Brain microvascular endothelial cell (primary cell): ENCODE results near the gene CD81.

ENCODE experiments used
- DNase-seq: peaks from one replicate; pipeline ENCODE4 v3.0.0-alpha.2; 2020
- H3K27ac ChIP-seq: fragments of 250-450 bp; sonication (Bioruptor Pico); 2 replicates; pipeline ENCODE4 v1.5.1; 2020; ENCODE audit warnings: mild to moderate bottlenecking, moderate library complexity
- H3K27me3 ChIP-seq: fragments of 250-450 bp; sonication (Bioruptor Pico); replicated peaks from 2 replicates; pipeline ENCODE4 v1.5.1; 2020; ENCODE audit warnings: mild to moderate bottlenecking
- H3K36me3 ChIP-seq: fragments of 250-450 bp; sonication (Bioruptor Pico); replicated peaks from 2 replicates; pipeline ENCODE4 v1.5.1; 2020; ENCODE audit warnings: mild to moderate bottlenecking
- H3K4me3 ChIP-seq: 2 replicates; pipeline ENCODE4 v1.5.1; 2011; ENCODE audit warnings: low read depth, mild to moderate bottlenecking, control low read depth, low read length, moderate library complexity
- in situ Hi-C: cut with HindIII; loops from 2 replicates; pipeline ENCODE4 v1.10.0; 2017; ENCODE audit warnings: low sequenced_read_pairs, low pct_ligation_motif_present
- TF ChIP-seq, protein P1 (sequence below): IDR thresholded peaks from 2 replicates; pipeline ENCODE4 v1.5.1; 2011; ENCODE audit warnings: low read depth, mild to moderate bottlenecking, moderate library complexity, low read length, control low read depth, inconsistent platforms; ENCODE audit errors: missing control alignments

Gene CD81

DNA sequence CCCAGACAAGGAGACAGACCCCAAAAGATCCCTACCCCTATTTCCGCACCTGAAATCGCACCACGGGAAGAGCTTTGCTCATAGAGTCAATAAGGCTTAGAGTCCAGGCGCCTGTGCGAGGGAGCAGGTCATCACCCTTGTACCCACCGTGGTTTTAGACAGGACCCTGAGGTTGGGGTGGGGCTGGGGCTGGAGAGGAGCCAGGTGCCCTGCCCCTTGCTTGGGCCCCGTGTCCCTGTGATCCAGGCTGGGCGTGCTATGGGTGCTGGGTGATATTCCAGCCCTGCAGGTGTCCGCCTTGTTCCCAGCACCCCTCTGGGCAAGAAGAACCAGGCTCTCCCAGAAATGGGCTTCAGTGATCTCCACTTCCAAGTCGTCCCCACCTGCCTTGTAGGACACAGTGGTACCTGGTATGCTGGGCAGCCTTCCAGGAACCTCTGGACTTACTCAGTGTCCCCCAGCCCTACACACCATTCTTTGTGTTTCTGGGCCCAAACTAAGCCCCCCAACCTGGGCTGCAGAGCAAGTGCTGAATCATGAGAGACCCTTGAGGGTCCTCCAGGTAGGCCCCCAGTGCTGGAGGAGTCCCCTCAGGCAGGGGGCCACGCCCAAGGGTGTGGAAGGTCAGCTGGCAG lies 4.5 kb downstream of the CD81 start:
- TF ChIP-seq, protein P1, sequence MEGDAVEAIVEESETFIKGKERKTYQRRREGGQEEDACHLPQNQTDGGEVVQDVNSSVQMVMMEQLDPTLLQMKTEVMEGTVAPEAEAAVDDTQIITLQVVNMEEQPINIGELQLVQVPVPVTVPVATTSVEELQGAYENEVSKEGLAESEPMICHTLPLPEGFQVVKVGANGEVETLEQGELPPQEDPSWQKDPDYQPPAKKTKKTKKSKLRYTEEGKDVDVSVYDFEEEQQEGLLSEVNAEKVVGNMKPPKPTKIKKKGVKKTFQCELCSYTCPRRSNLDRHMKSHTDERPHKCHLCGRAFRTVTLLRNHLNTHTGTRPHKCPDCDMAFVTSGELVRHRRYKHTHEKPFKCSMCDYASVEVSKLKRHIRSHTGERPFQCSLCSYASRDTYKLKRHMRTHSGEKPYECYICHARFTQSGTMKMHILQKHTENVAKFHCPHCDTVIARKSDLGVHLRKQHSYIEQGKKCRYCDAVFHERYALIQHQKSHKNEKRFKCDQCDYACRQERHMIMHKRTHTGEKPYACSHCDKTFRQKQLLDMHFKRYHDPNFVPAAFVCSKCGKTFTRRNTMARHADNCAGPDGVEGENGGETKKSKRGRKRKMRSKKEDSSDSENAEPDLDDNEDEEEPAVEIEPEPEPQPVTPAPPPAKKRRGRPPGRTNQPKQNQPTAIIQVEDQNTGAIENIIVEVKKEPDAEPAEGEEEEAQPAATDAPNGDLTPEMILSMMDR: no peak
- in situ Hi-C loops: no loop called here
- Histone ChIP-seq H3K27me3 (no peaks in the 10 kb centered on the region), H3K36me3 (no peaks in the 10 kb centered on the region), H3K27ac (no peak overlapping the region), H3K4me3 (no peak overlapping the region)
- DNase-seq: no peak

DNA sequence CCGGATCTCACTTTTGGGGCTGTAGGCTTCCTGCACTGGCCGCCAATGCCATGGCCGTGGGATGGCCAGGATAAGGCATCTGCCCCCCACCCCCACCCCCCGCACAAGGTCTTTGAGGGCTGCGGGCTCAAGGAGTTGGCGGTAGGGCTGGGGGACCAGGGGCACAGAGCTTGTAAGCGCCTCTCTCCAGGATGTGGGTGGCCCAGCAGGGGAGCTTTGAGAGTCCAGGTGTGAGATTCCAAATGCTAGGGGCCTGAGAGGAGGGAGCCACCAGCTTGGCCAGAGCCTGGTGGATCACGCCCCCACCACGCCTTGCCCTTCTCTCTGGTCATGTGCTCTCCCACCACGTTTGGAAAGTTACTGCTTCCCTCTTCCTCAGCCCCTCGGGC lies 5.0 kb downstream of the CD81 start:
- TF ChIP-seq, protein P1: no peak
- in situ Hi-C loops: no loop called here
- no peaks in the 10 kb centered on the region for H3K27me3 ChIP-seq
- no peak for DNase-seq
- H3K36me3 ChIP-seq: no peaks in the 10 kb centered on the region
- H3K4me3 ChIP-seq: no peak overlapping the region
- H3K27ac ChIP-seq: no peak overlapping the region

DNA sequence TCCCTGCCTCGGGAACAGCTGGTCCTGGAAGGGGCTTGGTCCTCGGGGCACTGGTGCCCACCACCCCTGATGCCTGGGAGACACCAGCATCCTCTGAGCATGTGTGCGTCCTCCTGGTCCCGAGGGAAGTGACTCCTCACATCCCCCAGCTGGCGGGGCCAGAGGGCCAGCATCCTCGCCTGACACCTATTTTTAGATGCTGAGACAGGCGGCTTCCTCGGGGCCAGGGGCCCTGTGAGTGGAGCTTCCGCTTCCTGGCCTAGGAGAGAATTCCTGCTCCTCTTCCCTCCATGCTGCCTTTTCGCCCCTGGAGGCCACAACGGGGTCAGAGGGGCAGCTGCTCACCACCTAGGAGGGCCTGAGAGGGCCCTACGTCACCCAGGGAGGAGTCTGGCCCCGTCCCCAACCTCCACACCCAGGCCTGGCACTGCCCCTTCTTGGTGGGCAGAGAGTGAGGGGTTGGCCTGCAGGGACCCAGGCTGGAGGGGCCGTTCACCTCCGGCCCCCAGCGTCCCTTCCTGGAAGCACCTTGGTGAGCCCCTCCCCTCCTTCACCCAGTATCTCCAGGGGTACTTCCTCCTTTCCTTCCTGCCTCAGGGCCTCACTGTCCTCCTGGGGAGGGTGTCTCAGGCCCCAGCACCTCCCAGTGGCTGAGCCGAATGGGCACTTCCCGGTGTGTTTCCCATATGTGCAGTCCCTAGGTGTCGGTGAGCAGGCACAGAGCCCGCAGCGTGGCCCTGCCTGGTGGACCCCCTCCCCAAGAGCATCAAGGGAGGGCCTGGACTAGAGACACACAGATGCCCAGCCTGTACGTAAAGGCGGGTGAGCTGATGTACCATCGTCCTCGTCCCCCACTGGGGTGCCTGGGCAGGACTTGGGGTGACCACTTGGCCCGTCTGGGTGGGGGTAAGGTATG lies 6.1 kb downstream of the CD81 start:
- H3K36me3 ChIP-seq: no peaks in the 10 kb centered on the region
- DNase-seq: no peak

DNA sequence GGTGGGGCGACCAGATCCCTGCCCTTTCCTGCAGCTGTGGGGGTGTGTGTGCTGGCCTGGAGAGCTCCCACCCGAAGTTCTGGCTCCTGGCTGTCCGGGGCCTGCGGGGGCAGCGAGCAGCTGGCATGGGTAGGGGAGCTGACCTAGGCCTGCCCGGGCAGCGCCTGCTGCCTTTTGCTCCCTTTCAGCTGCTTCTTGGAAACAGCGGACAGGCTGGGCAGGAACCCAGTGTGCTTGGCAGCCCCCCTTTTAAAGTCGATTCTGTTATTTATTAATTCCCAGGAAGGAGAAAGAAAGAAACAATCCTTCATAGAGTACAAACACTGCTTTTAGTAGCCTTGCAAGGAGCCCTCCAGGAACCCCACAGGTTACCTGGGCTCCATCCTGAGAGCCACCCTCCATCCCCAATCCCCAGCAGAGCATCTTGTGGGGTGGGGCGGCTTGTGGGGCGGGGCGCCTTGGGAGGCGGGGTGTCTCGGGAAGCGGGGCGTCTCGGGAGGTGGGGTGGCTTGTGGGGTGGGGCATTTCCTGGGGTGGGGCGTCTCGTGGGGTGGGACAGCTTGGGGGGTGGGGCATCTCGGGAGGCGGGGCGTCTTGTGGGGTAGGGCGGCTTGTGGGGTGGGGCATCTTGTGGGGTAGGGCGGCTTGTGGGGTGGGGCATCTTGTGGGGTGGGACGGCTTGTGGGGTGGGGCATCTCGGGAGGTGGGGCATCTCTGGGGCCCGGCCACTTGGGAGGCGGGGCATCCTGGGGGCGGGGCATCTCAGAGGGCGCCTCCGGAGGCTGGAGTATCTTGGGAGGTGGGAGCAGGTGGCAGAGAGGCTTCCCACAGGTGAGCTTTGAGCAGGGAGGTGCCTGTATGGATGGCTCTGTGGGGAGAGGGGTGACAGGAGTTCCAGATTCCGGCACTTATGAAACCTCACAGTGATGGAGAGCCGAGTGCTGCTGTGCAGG lies 7.0 kb downstream of the CD81 start:
- in situ Hi-C loops: no loop called here
- H3K36me3 ChIP-seq: no peaks in the 10 kb centered on the region
- DNase-seq: no peak
- TF ChIP-seq, protein P1: no peak
- no peaks in the 10 kb centered on the region for H3K27me3 ChIP-seq
- H3K4me3 ChIP-seq: no peak overlapping the region
- H3K27ac ChIP-seq: no peak overlapping the region

More for the DNA sequence above, 6.1 kb downstream of the CD81 start:
- Histone ChIP-seq H3K27me3 (no peaks in the 10 kb centered on the region), H3K4me3 (no peak overlapping the region), H3K27ac (no peak overlapping the region)
- in situ Hi-C loops: no loop called here
- TF ChIP-seq, protein P1: peak; percentile 13

DNA sequence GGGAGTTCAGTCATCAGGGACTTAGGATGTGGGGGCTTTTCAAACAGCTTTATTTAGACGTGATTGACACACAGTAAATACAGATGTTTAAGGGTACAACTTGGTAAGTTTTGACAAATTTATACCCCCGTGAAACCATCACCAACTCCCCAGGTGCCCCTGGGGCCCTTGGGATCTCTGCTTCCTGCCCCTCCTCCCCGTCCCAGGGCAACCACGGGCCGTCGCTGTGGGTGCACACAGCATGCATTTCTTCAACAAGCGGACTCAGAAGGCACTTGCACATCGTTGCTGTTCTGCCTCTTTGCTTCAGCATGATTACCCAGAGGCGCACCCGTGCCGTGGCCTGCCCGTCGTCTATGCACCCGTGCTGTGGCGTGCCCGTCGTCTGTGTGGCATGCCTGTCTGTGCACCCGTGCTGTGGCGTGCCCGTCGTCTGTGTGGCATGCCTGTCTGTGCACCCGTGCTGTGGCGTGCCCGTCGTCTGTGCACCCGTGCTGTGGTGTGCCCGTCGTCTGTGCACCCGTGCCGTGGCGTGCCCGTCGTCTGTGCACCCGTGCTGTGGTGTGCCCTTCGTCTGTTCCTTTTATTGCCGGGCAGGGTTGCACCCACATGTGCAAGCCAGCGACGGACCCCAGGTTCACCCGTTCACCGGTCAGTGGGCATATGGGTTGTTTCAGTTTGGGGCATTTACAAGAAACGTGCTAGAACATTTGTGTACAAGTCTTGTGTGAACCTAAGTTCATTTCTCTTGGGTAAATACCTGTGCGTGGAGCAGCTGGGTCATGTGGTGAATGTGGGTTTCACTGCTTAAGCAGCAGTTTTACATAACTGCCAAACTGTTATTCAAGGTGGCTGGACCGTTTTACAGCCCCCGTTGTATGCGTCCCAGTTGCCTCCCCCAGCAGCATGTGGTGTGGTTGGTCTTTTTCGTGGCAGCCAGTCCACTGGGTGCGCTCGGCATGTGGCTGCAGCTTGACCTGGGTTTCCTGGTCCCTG lies 8.3 kb downstream of the CD81 start:
- peaks cover 5% of the 10 kb centered on the region for H3K36me3 ChIP-seq
- in situ Hi-C loops: no loop called here
- no peak for DNase-seq
- no peak overlapping the region for H3K4me3 ChIP-seq
- no peaks in the 10 kb centered on the region for H3K27me3 ChIP-seq
- no peak overlapping the region for H3K27ac ChIP-seq
- TF ChIP-seq, protein P1: no peak
